ENCODE data around the gene ARMH3.
A peak's percentile ranks its signal among the peaks of the same experiment; 100 is the strongest.

The ARMH3 gene

DNA sequence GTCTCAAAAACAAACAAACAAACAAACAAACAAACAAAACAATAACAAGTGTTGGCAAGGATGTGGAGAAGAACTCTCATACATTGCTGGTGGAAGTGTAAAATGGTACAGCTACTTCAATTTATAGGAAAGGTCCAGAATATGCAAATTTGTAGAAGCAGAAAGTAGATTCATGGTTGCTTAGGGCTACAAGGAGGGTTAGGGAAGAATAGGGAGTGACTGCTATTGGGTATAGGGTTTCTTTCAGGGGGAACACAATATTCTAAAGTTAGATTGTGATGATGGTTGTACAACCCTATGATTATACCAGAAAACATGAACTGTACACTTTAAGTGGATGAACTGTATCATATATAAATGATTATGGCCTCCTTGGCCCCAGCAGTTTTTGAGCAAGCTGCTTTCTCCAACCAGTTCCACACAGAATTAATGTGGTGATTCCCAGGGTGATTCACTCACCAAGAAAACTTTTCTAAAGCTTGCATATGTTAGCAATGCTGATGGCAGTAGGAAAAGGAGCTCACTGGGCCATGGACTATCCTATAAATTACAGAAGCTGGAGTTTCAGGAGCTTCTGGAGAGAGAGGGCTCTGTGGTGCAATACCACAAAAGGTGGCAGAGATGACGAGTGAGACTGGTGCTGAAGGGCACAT is 159.6 kb downstream of the ARMH3 start:
- no peak for DNase-seq (ENCODE audit: low read depth in 2 of 2)

DNA sequence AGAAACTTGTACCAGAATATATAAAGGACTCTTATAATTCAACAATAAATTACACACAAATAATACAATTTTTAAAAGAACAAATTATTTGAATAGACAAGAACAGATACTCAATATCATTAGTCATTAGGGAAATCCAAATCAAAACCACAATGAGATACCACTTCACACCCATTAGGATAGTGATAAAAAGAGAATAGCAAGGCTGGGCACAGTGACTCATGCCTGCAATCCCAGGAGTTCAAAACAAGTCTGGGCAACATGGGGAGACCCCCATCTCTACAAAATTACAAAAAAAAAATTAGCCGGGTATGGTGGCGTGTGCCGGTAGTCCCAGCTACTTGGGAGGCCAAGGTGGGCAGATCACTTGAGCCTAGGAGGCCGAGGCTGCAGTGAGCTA is 160.2 kb downstream of the ARMH3 start:
- DNase-seq (ENCODE audit: low read depth in 2 of 2): no peak

GRCh38 chr10:101894742-101895141 is 161.2 kb downstream of the ARMH3 start:
- no peak for DNase-seq (ENCODE audit: low read depth in 2 of 2)

DNA sequence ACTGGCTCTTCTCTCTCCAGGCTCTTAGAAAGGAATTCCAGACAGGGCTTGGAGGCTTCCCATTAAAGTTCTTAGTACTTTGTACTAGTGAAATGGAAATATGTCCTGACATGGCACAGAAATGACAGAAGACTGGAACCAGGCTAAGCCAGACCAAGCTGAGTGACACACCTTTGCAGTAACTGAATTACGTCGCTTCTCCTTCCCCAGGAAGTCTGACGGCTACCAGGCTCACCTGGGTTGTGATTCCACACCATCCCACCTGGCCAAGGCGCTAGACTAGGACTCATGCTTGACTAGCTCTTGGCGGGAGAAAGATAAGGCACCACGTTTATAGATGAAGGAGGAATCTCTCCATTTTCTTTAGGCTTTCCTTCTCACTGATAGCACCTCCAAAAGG is 161.7 kb downstream of the ARMH3 start:
- DNase-seq (ENCODE audit: low read depth in 2 of 2): no peak

DNA sequence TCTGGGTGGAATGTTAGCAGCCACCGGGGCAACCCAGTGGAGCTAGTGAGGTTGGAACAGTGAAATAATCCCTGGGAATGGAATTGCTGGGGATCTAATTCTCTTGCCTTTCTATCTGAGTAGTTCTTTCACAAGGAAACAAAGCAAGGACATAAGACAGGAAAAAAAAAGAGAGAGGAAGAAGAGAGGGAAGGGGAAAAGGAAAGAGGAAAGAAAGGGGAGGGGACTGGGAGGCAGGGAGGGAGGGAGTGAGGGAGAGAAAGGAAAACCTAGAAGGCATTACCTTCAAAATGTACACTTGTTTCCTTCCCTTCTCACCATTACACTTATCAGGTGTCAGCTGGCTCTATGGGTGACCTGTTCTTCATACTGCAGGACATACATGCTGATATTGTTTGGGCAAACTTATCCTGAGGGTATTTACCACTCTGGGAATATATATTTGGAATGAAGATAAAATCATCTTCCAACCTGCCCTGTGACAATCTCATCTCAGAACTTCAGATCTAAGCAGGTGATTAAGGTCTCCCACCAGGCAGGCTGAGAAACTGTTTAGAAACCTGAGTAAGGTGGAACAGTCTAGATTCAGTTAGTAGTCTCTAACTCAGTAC is 162.4 kb downstream of the ARMH3 start:
- DNase-seq (ENCODE audit: low read depth in 2 of 2): no peak

- no peak for DNase-seq (ENCODE audit: low read depth in 2 of 2)
Observed at GRCh38 chr10:101892782-101893391, 163.1 kb downstream of the ARMH3 start.

DNA sequence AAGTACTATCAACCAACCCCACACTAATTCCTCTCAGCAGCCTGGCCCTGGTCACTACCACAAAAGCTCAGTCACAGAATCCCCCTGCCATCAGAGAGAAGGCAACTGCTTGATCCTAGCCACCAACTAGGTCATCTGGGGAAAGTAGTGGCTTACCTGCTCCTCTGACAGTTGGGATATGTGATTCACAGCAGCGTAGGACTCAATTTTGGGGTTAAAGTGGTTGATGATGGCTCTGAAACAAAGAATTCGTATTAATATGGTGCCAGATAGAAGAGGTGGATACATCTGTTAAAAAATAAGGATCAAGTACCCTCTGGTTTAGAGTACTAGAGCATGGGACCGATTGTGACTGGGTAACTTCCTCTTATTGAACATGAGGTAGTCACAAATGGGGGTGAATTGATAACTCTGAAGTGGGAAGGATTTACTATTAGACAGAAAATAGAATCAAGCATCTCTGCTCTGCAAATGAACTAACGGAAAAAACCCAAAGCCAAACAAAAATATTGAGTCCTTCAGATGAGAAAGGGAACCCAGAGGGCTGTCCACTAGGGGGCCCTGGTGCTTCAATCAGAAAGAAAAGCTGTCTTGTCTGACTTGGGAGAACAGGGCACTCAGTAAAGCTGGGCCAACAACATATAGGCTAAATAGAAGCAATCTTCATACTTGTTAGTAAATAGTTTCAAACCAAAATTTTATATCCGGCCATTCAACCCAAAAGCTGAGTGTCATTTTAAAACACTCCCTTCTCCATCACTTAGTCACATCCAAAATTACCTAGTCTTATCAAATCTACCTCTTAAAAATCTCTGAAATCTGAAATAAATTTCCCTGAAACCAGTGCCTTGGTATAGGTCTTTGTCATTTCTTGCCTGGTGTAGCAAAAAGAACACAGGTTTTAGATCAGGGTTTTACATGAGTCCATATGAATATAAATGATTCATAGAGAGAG is 166.4 kb downstream of the ARMH3 start:
- peak in 1 of 2 donors; percentile 48 for DNase-seq (ENCODE audit: low read depth in 2 of 2)

GRCh38 chr10:101888251-101888949 is 167.6 kb downstream of the ARMH3 start:
- no peak for DNase-seq (ENCODE audit: low read depth in 2 of 2)

DNA sequence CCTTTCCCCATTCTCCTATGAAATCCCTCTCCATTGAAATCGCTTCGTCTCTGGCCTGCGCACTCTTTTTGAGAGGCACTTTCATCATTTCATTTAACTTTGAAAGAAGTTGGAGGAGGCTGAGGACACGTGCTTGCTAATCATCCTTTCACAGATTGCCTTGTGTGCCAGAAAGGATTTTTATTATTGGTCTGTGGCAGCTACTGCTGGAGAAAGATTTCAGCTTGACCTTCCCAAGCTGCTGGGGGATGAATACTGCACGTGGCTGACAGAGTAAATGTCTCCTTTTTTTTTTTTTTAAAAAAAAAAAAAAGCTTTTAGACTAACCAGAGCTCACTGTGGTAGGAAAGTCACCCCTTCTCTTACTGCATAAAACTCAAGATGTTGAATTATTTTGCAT is 168.2 kb downstream of the ARMH3 start:
- DNase-seq (ENCODE audit: low read depth in 2 of 2): no peak

- DNase-seq (ENCODE audit: low read depth in 2 of 2): no peak
Observed at GRCh38 chr10:101886521-101887312, 169.3 kb downstream of the ARMH3 start.

DNA sequence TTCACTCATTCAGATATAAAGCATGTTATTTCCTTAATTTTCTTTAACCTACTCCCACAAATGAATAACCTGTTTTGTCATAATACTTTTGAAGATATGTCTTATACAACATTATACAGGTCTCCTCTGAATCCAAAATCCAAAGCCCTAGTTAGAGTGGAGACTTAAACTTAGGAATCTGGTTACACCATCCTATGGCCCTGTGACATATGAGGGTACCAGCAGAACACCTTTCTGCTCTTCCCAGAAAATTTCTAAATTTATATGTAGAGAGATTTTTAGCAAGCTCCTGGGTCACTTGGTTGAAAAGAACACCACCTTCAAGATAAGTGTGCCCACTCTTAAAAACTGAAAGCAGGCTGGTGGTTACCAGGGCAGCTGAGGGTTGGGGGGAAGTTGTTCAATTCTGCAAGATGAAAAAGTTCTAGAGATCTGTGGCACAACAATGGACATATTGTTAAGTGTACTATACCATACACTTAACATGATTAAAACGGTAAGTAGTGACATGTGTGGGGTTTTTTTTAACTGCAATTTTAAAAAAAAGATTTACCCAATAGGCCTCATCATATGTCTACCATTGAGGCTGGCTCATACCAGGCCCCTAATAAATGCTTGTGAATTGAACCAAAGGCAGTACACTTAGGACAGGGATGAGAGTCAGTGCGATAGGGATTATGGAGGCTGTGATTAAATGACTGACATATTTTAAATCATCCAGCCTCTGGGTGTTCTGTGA is 174.8 kb downstream of the ARMH3 start:
- no peak for DNase-seq (ENCODE audit: low read depth in 2 of 2)

- no peak for DNase-seq (ENCODE audit: low read depth in 2 of 2)
Observed at GRCh38 chr10:101880232-101880573, 175.8 kb downstream of the ARMH3 start.

GRCh38 chr10:101879456-101880231 is 176.3 kb downstream of the ARMH3 start:
- DNase-seq (ENCODE audit: low read depth in 2 of 2): no peak

DNA sequence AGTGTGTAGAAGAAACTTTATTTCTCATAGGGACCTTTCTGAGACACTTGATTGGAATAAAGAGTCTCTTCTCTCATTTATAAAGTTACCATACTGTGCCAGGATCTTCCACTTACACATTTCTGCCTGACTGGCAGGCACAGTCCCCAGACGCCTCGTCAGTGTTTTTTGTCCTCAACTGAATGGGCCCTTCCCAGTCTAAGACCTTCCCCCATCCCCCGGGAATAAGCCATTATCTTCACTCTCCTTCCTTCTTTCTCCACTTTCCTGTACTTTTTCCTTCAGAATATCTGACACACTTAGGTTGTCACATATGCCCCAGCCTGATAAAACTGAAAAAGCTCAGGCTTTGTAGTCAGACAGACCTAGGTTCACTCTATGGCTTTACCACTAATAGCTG is 177.1 kb downstream of the ARMH3 start:
- DNase-seq (ENCODE audit: low read depth in 2 of 2): no peak

DNA sequence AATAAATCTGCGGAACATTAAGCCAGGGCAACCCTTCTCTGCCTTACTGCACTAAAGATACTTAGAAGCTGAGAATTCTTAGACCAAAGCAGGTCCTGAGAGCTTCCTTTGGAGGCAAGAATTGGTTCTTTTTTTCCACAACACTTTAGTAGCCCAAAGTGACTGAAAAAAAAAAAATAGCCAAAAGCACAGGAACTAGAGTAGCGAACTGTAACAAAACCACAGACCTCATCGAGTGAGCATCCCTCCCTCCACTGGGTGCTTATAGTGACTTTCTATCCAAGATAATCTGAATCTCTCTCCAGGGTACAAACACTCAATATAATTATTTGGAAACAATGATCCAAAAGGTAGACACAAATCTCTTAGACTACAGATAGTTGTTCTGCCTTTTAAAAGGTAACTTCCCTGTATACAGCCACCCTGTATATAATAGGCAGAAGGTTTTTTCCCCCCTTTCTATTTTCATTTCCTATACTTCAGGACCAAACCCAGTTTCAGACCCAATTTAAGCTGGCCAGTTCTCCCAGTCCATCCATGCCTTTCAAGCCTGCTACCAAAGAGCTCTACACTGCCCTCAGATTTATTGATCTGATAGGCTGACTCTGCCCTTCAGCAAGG is 180.8 kb downstream of the ARMH3 start:
- DNase-seq (ENCODE audit: low read depth in 2 of 2): no peak

DNA sequence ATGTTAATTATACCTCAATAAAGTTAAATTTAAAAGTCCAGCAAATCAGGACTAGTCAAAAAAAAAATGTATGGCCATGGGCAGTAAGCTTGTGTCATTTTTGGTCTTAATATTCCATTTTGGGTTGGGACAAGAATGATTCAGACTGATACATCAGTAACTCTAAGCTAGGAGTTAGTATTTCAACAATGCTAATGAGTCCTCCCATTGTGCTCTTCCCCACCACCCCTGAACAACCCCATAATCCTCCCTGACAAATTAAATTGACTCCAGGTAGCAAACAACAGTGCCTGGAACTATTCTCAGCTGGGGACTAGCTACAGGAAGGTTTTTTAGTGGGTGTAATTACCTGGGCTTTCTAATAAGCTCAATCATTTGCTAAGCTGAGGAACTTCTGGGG is 181.7 kb downstream of the ARMH3 start:
- DNase-seq (ENCODE audit: low read depth in 2 of 2): no peak

DNA sequence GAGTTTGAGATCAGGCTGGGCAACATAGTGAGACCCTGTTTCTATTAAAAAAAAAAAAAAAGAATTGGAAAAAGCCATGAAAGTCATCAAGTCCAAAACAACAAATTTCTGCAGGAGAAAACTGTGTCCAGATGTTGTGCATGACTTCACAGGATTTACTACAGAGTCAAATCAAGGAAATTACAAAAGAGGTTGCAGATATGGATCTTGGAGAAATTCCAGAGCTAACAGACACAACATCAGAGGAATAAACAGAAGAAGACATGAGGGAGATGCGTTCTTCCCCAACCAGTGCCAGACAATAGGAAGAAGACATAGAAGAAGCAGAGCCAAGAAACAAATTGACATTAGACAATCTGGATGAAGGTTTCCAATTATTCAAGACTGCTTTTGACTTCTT is 188.0 kb downstream of the ARMH3 start:
- no peak for DNase-seq (ENCODE audit: low read depth in 2 of 2)

DNA sequence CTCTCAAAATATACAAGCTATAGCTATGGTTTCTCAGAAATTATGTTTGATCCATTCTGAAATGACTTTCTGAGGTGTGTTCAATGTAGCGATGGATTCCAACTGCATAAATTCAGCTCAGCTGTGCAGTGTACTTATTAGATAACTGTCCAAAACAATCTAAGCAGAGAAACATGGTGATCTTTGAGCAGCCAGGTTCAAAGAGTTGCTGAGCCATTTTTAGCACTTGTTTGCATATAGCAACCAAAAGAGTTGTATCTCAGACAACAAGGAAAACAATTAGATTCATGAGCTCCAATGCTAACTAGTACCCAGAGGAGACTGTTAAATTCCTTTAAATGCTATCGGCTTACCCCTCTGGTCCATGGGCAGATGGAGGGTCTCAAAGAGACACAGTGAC is 196.4 kb downstream of the ARMH3 start:
- DNase-seq (ENCODE audit: low read depth in 2 of 2): no peak

Measured in stimulated activated CD8-positive, alpha-beta memory T cell treated with anti-CD3 and anti-CD28 coated beads, Interleukin-7, amount 100 ng/mL, for 1 hour (primary cell).